HG02981 (cell line): Measurements from ENCODE around the gene TFEB.

ENCODE experiments used
- ATAC-seq: cut with Tn5 transposase; IDR thresholded peaks from one replicate; pipeline ENCODE4 v1.9.1; 2021; ENCODE audit warnings: mild to moderate bottlenecking, moderate library complexity; ENCODE audit not compliant: unreplicated experiment

The TFEB gene

GRCh38 chr6:41692080-41692675 lies 43.2 kb downstream of the TFEB start:
- no peak for ATAC-seq

- no peak for ATAC-seq
Observed at GRCh38 chr6:41691426-41692079, 43.9 kb downstream of the TFEB start.

GRCh38 chr6:41690541-41691330 lies 44.7 kb downstream of the TFEB start:
- ATAC-seq = no peak

GRCh38 chr6:41689171-41690008 lies 46.0 kb downstream of the TFEB start:
- no peak for ATAC-seq

GRCh38 chr6:41688256-41688965 lies 47.0 kb downstream of the TFEB start:
- no peak for ATAC-seq

GRCh38 chr6:41687501-41688175 lies 47.8 kb downstream of the TFEB start:
- ATAC-seq = no peak

- ATAC-seq = no peak
Observed at GRCh38 chr6:41685641-41686380, 49.6 kb downstream of the TFEB start.

- ATAC-seq = no peak
Observed at GRCh38 chr6:41684311-41685180, 50.9 kb downstream of the TFEB start.

- peak; percentile 59 for ATAC-seq
Observed at GRCh38 chr6:41683523-41684310, 51.7 kb downstream of the TFEB start.

- peak; percentile 13 for ATAC-seq
Observed at GRCh38 chr6:41683273-41683522, 52.2 kb downstream of the TFEB start.

- ATAC-seq = no peak
Observed at GRCh38 chr6:41682497-41683272, 52.7 kb downstream of the TFEB start.

GRCh38 chr6:41682056-41682477 lies 53.3 kb downstream of the TFEB start:
- peak; percentile 54 for ATAC-seq

GRCh38 chr6:41680182-41680965 lies 55.0 kb downstream of the TFEB start:
- ATAC-seq = no peak

- ATAC-seq = no peak
Observed at GRCh38 chr6:41679696-41680095, 55.7 kb downstream of the TFEB start.

GRCh38 chr6:41678511-41679084 lies 56.8 kb downstream of the TFEB start:
- ATAC-seq = no peak
